Tibial nerve (tissue), 3 donors: ENCODE measurements around the gene NINJ2.

Experiments
- CTCF ChIP-seq, 5 experiments: fragments of 200-600 bp in 3 of 5; fragments of 450-650 bp in 2 of 5; sonication (generic) in 3 of 5; IDR thresholded peaks; one replicate each; pipeline ENCODE4 v1.5.1; 2016 to 2019; ENCODE audit warnings: antibody characterized with exemption in 5 of 5, mild to moderate bottlenecking in 3 of 5, moderate library complexity in 2 of 5
- POLR2A ChIP-seq, 2 donors: fragments of 450-650 bp; IDR thresholded peaks; one replicate each; pipeline ENCODE4 v1.6.1; 2017; ENCODE audit warnings: antibody characterized with exemption in 2 of 2, mild to moderate bottlenecking in 2 of 2, moderate library complexity in 2 of 2

- TF ChIP-seq CTCF (IDR thresholded peaks at IDR 0.05): no peak
- no peak for TF ChIP-seq POLR2A (IDR thresholded peaks at IDR 0.05)
Observed at GRCh38 chr12:532908-533565, 130.2 kb downstream of the NINJ2 start.
